Smooth muscle cell (in vitro differentiated cells): ENCODE results near the gene DDN. TPM values are rescaled to one million over a fixed set of nuclear protein-coding genes. Genes with fewer than 3 reads are reported as not detected.

Experiments used
- DNase-seq: peaks from one replicate; lab custom pipeline; 2025; ENCODE audit not compliant: unreplicated experiment; lab: John Stamatoyannopoulos, UW
- H2AFZ ChIP-seq: fragments of 200-600 bp; sonication (generic); 2 replicates; pipeline ENCODE4 v1.6.0; 2016; ENCODE audit warnings: antibody characterized with exemption, low read depth, mild to moderate bottlenecking
- H3F3A ChIP-seq: fragments of 200-600 bp; sonication (generic); 2 replicates; pipeline ENCODE4 v1.6.0; 2017; ENCODE audit warnings: antibody characterized with exemption, low read depth
- H3K27ac ChIP-seq: fragments of 200-600 bp; sonication (generic); 2 replicates; pipeline ENCODE4 v1.5.1; 2016; ENCODE audit warnings: low read depth, mild to moderate bottlenecking
- H3K27me3 ChIP-seq: fragments of 200-600 bp; sonication (generic); 2 replicates; pipeline ENCODE4 v1.6.1; 2016; ENCODE audit warnings: low read depth, mild to moderate bottlenecking
- H3K36me3 ChIP-seq: fragments of 200-600 bp; sonication (generic); 2 replicates; pipeline ENCODE4 v1.5.1; 2016; ENCODE audit warnings: low read depth
- H3K4me1 ChIP-seq: fragments of 200-600 bp; sonication (generic); 2 replicates; pipeline ENCODE4 v1.5.1; 2016; ENCODE audit warnings: low read depth
- H3K4me2 ChIP-seq: fragments of 200-600 bp; sonication (generic); 2 replicates; pipeline ENCODE4 v1.6.0; 2016; ENCODE audit warnings: mild to moderate bottlenecking
- H3K4me3 ChIP-seq: fragments of 200-600 bp; sonication (generic); 2 replicates; pipeline ENCODE4 v1.5.1; 2016; ENCODE audit warnings: mild to moderate bottlenecking
- H3K79me2 ChIP-seq: fragments of 200-600 bp; sonication (generic); 2 replicates; pipeline ENCODE4 v1.6.0; 2016; ENCODE audit warnings: low read depth, mild to moderate bottlenecking
- H3K9ac ChIP-seq: fragments of 200-600 bp; sonication (generic); 2 replicates; pipeline ENCODE4 v1.6.0; 2016; ENCODE audit warnings: low read depth
- H3K9me3 ChIP-seq: fragments of 200-600 bp; sonication (generic); replicated peaks from 2 replicates; pipeline ENCODE4 v1.5.1; 2016; ENCODE audit warnings: low read depth
- H4K20me1 ChIP-seq: fragments of 200-600 bp; sonication (generic); 2 replicates; pipeline ENCODE4 v1.6.0; 2016; ENCODE audit warnings: low read depth
- WGBS: methylation state at CpG from one replicate; pipeline ENCODE4 v1.1.7; 2016; ENCODE audit warnings: low lambda C conversion rate; 5-methylcytosine and 5-hydroxymethylcytosine counted together
- polyA plus RNA-seq: library from polyadenylated mRNA; unstranded; fragments of >200 nt; fragmentation: Nextera tagmentation; extraction: Ambion mirVana; gene quantifications from 2 replicates; pipeline ENCODE4 v1.2.1, GENCODE V29; 2016
- total RNA-seq: library from RNA; depleted of rRNA; stranded (reverse); fragments of >200 nt; gene quantifications from 2 replicates; pipeline ENCODE4 v1.2.3, GENCODE V29; 2014
- TF ChIP-seq, protein P1 (sequence below): fragments of 200-600 bp; sonication (generic); IDR thresholded peaks from 2 replicates; pipeline ENCODE4 v1.5.1; 2017; ENCODE audit warnings: borderline replicate concordance, mild to moderate bottlenecking, antibody characterized with exemption; ENCODE audit not compliant: insufficient read depth, poor library complexity, severe bottlenecking

Gene DDN
- total and polyA plus RNA-seq, 2 experiments from 2014 or later, result 0.03 to 0.13 TPM

DNA sequence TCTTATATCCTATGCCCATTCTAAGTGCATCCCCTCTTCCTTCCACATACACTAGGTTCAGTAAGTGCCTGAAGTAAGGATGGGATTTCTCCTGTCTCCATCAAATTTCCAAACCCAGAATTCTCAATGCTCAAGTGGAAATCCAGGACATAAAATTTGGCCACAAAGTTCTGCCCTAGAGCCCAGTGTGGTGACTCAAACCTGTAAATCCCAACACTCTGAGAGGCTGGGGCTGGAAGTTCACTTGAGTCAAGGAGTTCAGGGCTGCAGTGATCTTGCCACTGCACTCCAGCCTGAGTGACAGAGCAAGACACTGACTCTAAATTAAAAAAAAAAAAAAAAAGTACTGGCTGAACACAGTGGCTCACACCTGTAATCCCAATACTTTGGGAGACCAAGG is 37.4 kb downstream of the DDN start:
- no peak for DNase-seq
- no peak overlapping the region for H3K27ac ChIP-seq
- H3F3A ChIP-seq, result no peaks in the 10 kb centered on the region
- H3K36me3 ChIP-seq, result no peaks in the 10 kb centered on the region
- no peaks in the 10 kb centered on the region for H4K20me1 ChIP-seq
- no peaks in the 10 kb centered on the region for H3K4me1 ChIP-seq
- no peaks in the 10 kb centered on the region for H3K9me3 ChIP-seq
- H3K79me2 ChIP-seq, result no peaks in the 10 kb centered on the region
- H3K27me3 ChIP-seq, result peaks cover 4% of the 10 kb centered on the region
- H3K9ac ChIP-seq, result no peak overlapping the region
- H3K4me3 ChIP-seq, result no peak overlapping the region
- TF ChIP-seq, protein P1, sequence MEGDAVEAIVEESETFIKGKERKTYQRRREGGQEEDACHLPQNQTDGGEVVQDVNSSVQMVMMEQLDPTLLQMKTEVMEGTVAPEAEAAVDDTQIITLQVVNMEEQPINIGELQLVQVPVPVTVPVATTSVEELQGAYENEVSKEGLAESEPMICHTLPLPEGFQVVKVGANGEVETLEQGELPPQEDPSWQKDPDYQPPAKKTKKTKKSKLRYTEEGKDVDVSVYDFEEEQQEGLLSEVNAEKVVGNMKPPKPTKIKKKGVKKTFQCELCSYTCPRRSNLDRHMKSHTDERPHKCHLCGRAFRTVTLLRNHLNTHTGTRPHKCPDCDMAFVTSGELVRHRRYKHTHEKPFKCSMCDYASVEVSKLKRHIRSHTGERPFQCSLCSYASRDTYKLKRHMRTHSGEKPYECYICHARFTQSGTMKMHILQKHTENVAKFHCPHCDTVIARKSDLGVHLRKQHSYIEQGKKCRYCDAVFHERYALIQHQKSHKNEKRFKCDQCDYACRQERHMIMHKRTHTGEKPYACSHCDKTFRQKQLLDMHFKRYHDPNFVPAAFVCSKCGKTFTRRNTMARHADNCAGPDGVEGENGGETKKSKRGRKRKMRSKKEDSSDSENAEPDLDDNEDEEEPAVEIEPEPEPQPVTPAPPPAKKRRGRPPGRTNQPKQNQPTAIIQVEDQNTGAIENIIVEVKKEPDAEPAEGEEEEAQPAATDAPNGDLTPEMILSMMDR, result no peak
- H2AFZ ChIP-seq, result no peak overlapping the region
- H3K4me2 ChIP-seq, result no peak overlapping the region

DNA sequence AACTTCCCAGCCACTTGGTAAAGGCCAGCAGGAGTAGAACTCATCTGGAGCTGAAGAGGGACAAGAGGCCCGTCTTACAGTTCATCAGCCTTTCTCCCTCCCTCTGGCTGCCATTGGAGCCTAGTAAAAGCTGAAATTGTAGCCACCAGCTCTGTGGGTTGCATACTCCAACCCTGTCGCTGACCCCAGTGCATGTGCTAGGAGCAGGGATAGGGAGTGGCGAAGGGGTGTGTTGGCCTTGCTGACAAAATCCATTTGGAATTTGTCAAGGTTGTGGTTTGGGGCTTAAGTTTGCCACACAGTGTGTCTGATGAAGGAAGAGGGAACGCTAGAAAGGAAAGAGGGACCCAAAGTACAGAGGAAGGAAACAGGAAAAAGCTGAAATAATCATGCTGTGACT is 37.8 kb downstream of the DDN start:
- 49% methylated on average over 4 of the region's 4 CpGs for WGBS
- DNase-seq, result no peak
- Histone ChIP-seq H3K4me3 (no peak overlapping the region), H3K36me3 (no peaks in the 10 kb centered on the region), H3K9ac (no peak overlapping the region), H3F3A (no peaks in the 10 kb centered on the region), H4K20me1 (no peaks in the 10 kb centered on the region), H3K79me2 (no peaks in the 10 kb centered on the region), H3K9me3 (no peaks in the 10 kb centered on the region), H2AFZ (no peak overlapping the region), H3K27me3 (peaks cover 4% of the 10 kb centered on the region), H3K4me2 (no peak overlapping the region), H3K27ac (no peak overlapping the region), H3K4me1 (no peaks in the 10 kb centered on the region)
- TF ChIP-seq, protein P1, result no peak

DNA sequence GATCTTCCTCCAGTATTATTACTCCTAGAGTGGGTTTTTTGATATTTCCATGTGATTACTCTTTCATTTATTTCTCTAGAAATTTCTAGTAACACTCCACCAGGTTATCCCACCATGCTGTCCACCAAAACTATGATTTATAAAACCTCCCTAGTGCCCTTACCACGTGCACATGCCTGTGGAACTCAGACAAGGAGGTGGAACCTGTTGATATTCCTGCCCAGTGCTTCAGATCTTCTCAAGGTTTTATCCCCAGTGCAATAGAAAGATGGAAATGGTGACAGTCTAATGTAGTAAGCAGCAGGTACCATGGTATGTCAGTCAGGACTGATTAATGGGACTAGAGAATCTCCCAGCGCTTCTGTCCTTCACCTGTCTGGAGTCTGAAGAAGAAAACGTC is 38.3 kb downstream of the DDN start:
- no peak overlapping the region for H3K4me2 ChIP-seq
- peaks cover 4% of the 10 kb centered on the region for H3K79me2 ChIP-seq
- H3K27me3 ChIP-seq, result peaks cover 4% of the 10 kb centered on the region
- H2AFZ ChIP-seq, result no peak overlapping the region
- H3F3A ChIP-seq, result peaks cover 2% of the 10 kb centered on the region
- H3K4me3 ChIP-seq, result no peak overlapping the region
- TF ChIP-seq, protein P1, result no peak
- no peaks in the 10 kb centered on the region for H3K9me3 ChIP-seq
- H3K4me1 ChIP-seq, result peaks cover 3% of the 10 kb centered on the region
- DNase-seq, result no peak
- 83% methylated on average over 3 of the region's 3 CpGs for WGBS
- H3K36me3 ChIP-seq, result no peaks in the 10 kb centered on the region
- H3K9ac ChIP-seq, result no peak overlapping the region
- no peak overlapping the region for H3K27ac ChIP-seq
- H4K20me1 ChIP-seq, result peaks cover 4% of the 10 kb centered on the region

DNA sequence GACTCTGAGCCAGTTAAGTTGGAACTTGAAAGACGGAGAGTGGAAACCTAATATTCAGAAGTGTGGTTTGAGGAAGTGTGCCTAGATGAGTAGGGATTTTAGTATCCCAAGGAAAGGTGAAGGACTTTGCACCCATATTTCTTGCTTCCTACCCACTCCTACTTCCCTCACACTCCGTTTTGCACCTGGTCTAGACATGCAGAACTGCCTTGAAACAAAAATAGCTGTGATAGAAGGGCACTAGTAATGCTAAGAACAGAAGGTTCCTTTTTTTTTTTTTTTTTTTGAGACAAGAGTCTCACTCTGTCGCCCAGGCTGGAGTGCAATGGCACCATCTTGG is 41.2 kb downstream of the DDN start:
- H3K4me3 ChIP-seq, result peak overlapping the region; percentile 90
- H3K27ac ChIP-seq, result peak overlapping the region; percentile 82
- H3K9ac ChIP-seq, result peak overlapping the region; percentile 92
- no peak for DNase-seq
- H3K27me3 ChIP-seq, result no peaks in the 10 kb centered on the region
- H3K9me3 ChIP-seq, result no peaks in the 10 kb centered on the region
- peaks cover 10% of the 10 kb centered on the region for H3F3A ChIP-seq
- WGBS, result 33% methylated on average over 2 of the region's 3 CpGs
- H3K79me2 ChIP-seq, result peaks cover 32% of the 10 kb centered on the region
- peak overlapping the region; percentile 94 for H2AFZ ChIP-seq
- H3K36me3 ChIP-seq, result no peaks in the 10 kb centered on the region
- peaks cover 33% of the 10 kb centered on the region for H4K20me1 ChIP-seq
- TF ChIP-seq, protein P1, result no peak
- H3K4me2 ChIP-seq, result peak overlapping the region; percentile 96
- peaks cover 16% of the 10 kb centered on the region for H3K4me1 ChIP-seq
